ENCODE measurements around the gene FNTB. TPM values are rescaled to one million over a fixed set of nuclear protein-coding genes. Genes with fewer than 3 reads are reported as not detected.

Gene FNTB
- total RNA-seq, 1 experiment from 2014 or later, result 26.7 TPM

DNA sequence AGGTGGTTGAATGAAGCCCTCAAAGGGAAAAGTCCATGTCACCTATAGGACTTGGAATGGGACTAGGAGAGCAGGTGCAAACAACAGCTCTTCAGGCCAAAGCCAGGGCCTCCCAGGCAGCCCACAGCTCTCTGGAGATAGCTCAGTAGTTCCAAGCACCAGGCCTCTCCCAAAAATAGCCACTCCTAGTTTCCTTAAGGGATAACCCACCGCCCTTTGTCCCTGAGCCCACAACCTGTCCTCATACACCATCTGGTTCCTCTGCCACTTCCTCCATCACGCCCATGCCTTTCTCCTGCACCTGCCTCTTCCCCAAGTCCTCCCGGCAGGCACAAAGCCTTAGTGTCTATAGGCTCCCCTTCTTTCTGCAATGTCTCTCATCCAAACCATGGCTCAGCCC lies 16.7 kb upstream of the FNTB start (continued):
- TF ChIP-seq, protein P1, sequence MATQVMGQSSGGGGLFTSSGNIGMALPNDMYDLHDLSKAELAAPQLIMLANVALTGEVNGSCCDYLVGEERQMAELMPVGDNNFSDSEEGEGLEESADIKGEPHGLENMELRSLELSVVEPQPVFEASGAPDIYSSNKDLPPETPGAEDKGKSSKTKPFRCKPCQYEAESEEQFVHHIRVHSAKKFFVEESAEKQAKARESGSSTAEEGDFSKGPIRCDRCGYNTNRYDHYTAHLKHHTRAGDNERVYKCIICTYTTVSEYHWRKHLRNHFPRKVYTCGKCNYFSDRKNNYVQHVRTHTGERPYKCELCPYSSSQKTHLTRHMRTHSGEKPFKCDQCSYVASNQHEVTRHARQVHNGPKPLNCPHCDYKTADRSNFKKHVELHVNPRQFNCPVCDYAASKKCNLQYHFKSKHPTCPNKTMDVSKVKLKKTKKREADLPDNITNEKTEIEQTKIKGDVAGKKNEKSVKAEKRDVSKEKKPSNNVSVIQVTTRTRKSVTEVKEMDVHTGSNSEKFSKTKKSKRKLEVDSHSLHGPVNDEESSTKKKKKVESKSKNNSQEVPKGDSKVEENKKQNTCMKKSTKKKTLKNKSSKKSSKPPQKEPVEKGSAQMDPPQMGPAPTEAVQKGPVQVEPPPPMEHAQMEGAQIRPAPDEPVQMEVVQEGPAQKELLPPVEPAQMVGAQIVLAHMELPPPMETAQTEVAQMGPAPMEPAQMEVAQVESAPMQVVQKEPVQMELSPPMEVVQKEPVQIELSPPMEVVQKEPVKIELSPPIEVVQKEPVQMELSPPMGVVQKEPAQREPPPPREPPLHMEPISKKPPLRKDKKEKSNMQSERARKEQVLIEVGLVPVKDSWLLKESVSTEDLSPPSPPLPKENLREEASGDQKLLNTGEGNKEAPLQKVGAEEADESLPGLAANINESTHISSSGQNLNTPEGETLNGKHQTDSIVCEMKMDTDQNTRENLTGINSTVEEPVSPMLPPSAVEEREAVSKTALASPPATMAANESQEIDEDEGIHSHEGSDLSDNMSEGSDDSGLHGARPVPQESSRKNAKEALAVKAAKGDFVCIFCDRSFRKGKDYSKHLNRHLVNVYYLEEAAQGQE (IDR thresholded peaks at IDR 0.05; ENCODE audit: low read depth), result no peak
- TF ChIP-seq ELF1 (IDR thresholded peaks at IDR 0.05; ENCODE audit: borderline replicate concordance, low read depth) (no peak), ZBTB33 (IDR thresholded peaks at IDR 0.05; ENCODE audit: extremely low read depth, insufficient replicate concordance, low read length) (no peak), CBX3 (IDR thresholded peaks at IDR 0.05; ENCODE audit: low read depth) (no peak), POLR2AphosphoS5 (IDR thresholded peaks at IDR 0.05; ENCODE audit: low read depth, low read length) (no peak), SIN3A (IDR thresholded peaks at IDR 0.05; ENCODE audit: low read depth) (no peak)
- TF ChIP-seq, protein P2, sequence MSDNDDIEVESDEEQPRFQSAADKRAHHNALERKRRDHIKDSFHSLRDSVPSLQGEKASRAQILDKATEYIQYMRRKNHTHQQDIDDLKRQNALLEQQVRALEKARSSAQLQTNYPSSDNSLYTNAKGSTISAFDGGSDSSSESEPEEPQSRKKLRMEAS (IDR thresholded peaks at IDR 0.05), result no peak
